Stimulated activated CD4-positive, alpha-beta T cell treated with anti-CD3 and anti-CD28 coated beads, Interleukin-4, amount 100 ng/mL, for 48 hours (primary cell): ENCODE measurements around the gene MAPK12.

Experiments
- DNase-seq, 2 donors: peaks; one replicate each; pipeline ENCODE4 v3.0.0-alpha.2; 2020; ENCODE audit warnings: low read depth in 2 of 2

Gene MAPK12

GRCh38 chr22:50236731-50237409 lies 24.6 kb downstream of the MAPK12 start:
- DNase-seq, result no peak

- no peak for DNase-seq
Measured at GRCh38 chr22:50233223-50233622, 28.3 kb downstream of the MAPK12 start.

GRCh38 chr22:50232481-50233151 lies 28.9 kb downstream of the MAPK12 start:
- no peak for DNase-seq

GRCh38 chr22:50229370-50229769 lies 32.1 kb downstream of the MAPK12 start:
- no peak for DNase-seq

GRCh38 chr22:50228366-50228765 lies 33.1 kb downstream of the MAPK12 start:
- no peak for DNase-seq

GRCh38 chr22:50227579-50228215 lies 33.8 kb downstream of the MAPK12 start:
- no peak for DNase-seq

- no peak for DNase-seq
Measured at GRCh38 chr22:50226875-50227165, 34.7 kb downstream of the MAPK12 start.

- no peak for DNase-seq
Measured at GRCh38 chr22:50226063-50226874, 35.2 kb downstream of the MAPK12 start.

- no peak for DNase-seq
Measured at GRCh38 chr22:50225200-50225969, 36.1 kb downstream of the MAPK12 start.

- no peak for DNase-seq
Measured at GRCh38 chr22:50224071-50224470, 37.4 kb downstream of the MAPK12 start.

- DNase-seq, result no peak
Measured at GRCh38 chr22:50222508-50222907, 39.0 kb downstream of the MAPK12 start.

- no peak for DNase-seq
Measured at GRCh38 chr22:50221410-50222300, 39.8 kb downstream of the MAPK12 start.

GRCh38 chr22:50220603-50221409 lies 40.7 kb downstream of the MAPK12 start:
- DNase-seq, result no peak

- DNase-seq, result no peak
Measured at GRCh38 chr22:50219800-50220602, 41.5 kb downstream of the MAPK12 start.

GRCh38 chr22:50218996-50219727 lies 42.3 kb downstream of the MAPK12 start:
- no peak for DNase-seq

- DNase-seq, result no peak
Measured at GRCh38 chr22:50218153-50218995, 43.1 kb downstream of the MAPK12 start.

- DNase-seq, result no peak
Measured at GRCh38 chr22:50217543-50218152, 43.8 kb downstream of the MAPK12 start.
